Thyroid gland (tissue), 4 donors: ENCODE measurements around the gene FCAR. TPM values are rescaled to one million over a fixed set of nuclear protein-coding genes. Genes with fewer than 3 reads are reported as not detected.
"Not testable (repeated sequence)": the region's sequence is repeated elsewhere in the genome, so short reads cannot be mapped to it uniquely, and the experiment has no call there.

Source experiments
- DNase-seq, 2 donors: peaks; one replicate each; pipeline ENCODE4 v3.0.0-alpha.2; 2019
- H3K27ac ChIP-seq, 3 donors: fragments of 200-600 bp; sonication (generic); 1 replicate in 2 of 3; 2 replicates in 1 of 3; pipeline ENCODE4 v1.5.1; 2016 to 2019; ENCODE audit warnings: mild to moderate bottlenecking in 1 of 3, moderate library complexity in 1 of 3
- H3K27me3 ChIP-seq: fragments of 200-600 bp; sonication (generic); one replicate; pipeline ENCODE4 v1.5.1; 2019
- H3K36me3 ChIP-seq, 2 donors: fragments of 200-600 bp; sonication (generic); one replicate each; pipeline ENCODE4 v1.5.1; 2016 to 2019
- H3K4me1 ChIP-seq, 2 donors: fragments of 200-600 bp; sonication (generic); one replicate each; pipeline ENCODE4 v1.5.1; 2017 to 2019
- H3K4me3 ChIP-seq, 3 donors: fragments of 200-600 bp; sonication (generic); replicated peaks in 1 of 3; 1 replicate in 2 of 3; 2 replicates in 1 of 3; pipeline ENCODE4 v1.5.1; 2016; ENCODE audit warnings: mild to moderate bottlenecking in 1 of 3
- H3K9me3 ChIP-seq: fragments of 200-600 bp; sonication (generic); one replicate; pipeline ENCODE4 v1.5.1; 2017
- POLR2A ChIP-seq, 2 donors: fragments of 450-650 bp; IDR thresholded peaks; one replicate each; pipeline ENCODE4 v1.6.1; 2017; ENCODE audit warnings: antibody characterized with exemption in 2 of 2, mild to moderate bottlenecking in 2 of 2, moderate library complexity in 1 of 2
- WGBS, 2 donors: methylation state at CpG; one replicate each; pipeline ENCODE4 v1.1.5; 2017; 5-methylcytosine and 5-hydroxymethylcytosine counted together
- intact Hi-C: fragments of 100-400 bp; cut with DNase I; formaldehyde crosslinking; loops from one replicate; pipeline ENCODE4 v1.15.1; 2023
- total RNA-seq, 4 donors: library from RNA; depleted of rRNA; stranded (reverse); fragments of >200 nt; gene quantifications; one replicate each; pipeline ENCODE4 v1.2.3, GENCODE V29; 2016
- TF ChIP-seq, protein P1 (sequence below), 6 experiments: fragments of 200-600 bp in 3 of 6; fragments of 450-650 bp in 3 of 6; sonication (generic) in 3 of 6; IDR thresholded peaks; one replicate each; pipeline ENCODE4 v1.5.1; 2016 to 2019; ENCODE audit warnings: antibody characterized with exemption in 6 of 6, mild to moderate bottlenecking in 2 of 6, inconsistent platforms in 1 of 6, moderate library complexity in 1 of 6

The FCAR gene
- total RNA-seq: under 1 TPM in 3 of 4 donors, not detected in 1; 0.49 to 0.67 (median 0.67) TPM

DNA sequence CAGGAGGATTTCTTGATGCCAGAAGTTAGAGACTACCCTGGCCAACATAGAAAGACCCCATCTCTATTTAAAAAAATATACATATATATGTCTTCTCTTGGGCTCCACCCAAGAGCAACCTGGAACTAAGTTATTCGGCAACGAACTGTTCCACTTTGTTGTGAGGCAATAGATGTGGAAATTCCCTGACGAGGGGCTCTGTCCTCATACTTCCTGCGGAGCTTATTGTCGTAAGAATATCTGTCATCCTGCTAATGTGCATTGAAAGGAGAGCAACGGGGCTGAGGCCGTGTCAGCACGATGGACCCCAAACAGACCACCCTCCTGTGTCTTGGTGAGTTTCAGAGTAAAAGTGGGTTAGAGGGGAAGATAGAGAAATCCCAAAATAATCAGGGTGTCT lies at the start of gene FCAR:
FCAR (plus strand) TSS at position 246 of the 400 bp plus-strand sequence; CDS start at position 301, 55 bp downstream.
- Histone ChIP-seq H3K4me3 (no peak within 1 kb of the TSS), H3K27ac (no peak within 1 kb of the TSS), H3K36me3 (no peaks in the 10 kb centered on the region), H3K9me3 (no peaks in the 10 kb centered on the region), H3K27me3 (no peaks in the 10 kb centered on the region), H3K4me1 (no peaks in the 10 kb centered on the region)
- DNase-seq: no peak
- WGBS, 2 donors: 74 to 81% methylated on average over 8 of the region's 8 CpGs
- intact Hi-C loops: no loop called here
- TF ChIP-seq, protein P1, sequence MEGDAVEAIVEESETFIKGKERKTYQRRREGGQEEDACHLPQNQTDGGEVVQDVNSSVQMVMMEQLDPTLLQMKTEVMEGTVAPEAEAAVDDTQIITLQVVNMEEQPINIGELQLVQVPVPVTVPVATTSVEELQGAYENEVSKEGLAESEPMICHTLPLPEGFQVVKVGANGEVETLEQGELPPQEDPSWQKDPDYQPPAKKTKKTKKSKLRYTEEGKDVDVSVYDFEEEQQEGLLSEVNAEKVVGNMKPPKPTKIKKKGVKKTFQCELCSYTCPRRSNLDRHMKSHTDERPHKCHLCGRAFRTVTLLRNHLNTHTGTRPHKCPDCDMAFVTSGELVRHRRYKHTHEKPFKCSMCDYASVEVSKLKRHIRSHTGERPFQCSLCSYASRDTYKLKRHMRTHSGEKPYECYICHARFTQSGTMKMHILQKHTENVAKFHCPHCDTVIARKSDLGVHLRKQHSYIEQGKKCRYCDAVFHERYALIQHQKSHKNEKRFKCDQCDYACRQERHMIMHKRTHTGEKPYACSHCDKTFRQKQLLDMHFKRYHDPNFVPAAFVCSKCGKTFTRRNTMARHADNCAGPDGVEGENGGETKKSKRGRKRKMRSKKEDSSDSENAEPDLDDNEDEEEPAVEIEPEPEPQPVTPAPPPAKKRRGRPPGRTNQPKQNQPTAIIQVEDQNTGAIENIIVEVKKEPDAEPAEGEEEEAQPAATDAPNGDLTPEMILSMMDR (IDR thresholded peaks at IDR 0.05): no peak
- TF ChIP-seq POLR2A (IDR thresholded peaks at IDR 0.05): no peak

DNA sequence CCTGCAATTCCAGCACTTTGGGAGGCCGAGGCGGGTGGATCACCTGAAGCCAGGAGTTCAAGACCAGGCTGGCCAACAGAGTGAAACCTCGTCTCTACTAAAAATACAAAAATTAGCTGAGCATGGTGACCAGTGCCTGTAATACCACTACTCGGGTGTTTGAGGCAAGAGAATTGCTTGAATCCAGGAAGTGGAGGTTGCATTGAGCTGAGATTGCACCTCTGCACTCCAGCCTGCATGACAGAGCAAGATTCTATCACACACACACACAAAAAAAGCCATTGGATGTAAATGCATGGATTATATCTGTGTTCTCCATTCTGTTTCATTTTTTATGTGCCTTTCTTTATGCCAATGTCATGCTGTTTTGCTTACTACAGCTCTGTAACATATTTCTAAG lies 49.6 kb upstream of the FCAR start:
- H3K4me3 ChIP-seq, H3K27ac ChIP-seq, H3K36me3 ChIP-seq, H3K4me1 ChIP-seq, H3K27me3 ChIP-seq, H3K9me3 ChIP-seq, DNase-seq, intact Hi-C loops: not testable (repeated sequence)
- 80 to 82% methylated on average over 4 of the region's 4 CpGs for WGBS, 2 donors

- H3K4me1 ChIP-seq, intact Hi-C loops, H3K36me3 ChIP-seq, H3K9me3 ChIP-seq, H3K4me3 ChIP-seq, H3K27me3 ChIP-seq, H3K27ac ChIP-seq, DNase-seq: not testable (repeated sequence)
- 66 to 72% methylated on average over 7 of the region's 7 CpGs for WGBS, 2 donors
These were observed 48.7 kb upstream of the FCAR start for GRCh38 chr19:54825326-54825725.

GRCh38 chr19:54828064-54828463 lies 46.0 kb upstream of the FCAR start:
- H3K4me1 ChIP-seq, H3K27me3 ChIP-seq, intact Hi-C loops, H3K36me3 ChIP-seq, H3K27ac ChIP-seq, H3K4me3 ChIP-seq, DNase-seq, H3K9me3 ChIP-seq: not testable (repeated sequence)
- WGBS, 2 donors: 67 to 77% methylated on average over 8 of the region's 8 CpGs

GRCh38 chr19:54832496-54832895 lies 41.5 kb upstream of the FCAR start, which contains the start of gene KIR2DS4:
KIR2DS4 (plus strand) TSS chr19:54832676.
- H3K36me3 ChIP-seq, H3K4me3 ChIP-seq, DNase-seq, intact Hi-C loops, H3K4me1 ChIP-seq, H3K9me3 ChIP-seq, H3K27ac ChIP-seq, H3K27me3 ChIP-seq: not testable (repeated sequence)
- WGBS, 2 donors: 94 to 95% methylated on average over 9 to 14 of the region's 14 CpGs

DNA sequence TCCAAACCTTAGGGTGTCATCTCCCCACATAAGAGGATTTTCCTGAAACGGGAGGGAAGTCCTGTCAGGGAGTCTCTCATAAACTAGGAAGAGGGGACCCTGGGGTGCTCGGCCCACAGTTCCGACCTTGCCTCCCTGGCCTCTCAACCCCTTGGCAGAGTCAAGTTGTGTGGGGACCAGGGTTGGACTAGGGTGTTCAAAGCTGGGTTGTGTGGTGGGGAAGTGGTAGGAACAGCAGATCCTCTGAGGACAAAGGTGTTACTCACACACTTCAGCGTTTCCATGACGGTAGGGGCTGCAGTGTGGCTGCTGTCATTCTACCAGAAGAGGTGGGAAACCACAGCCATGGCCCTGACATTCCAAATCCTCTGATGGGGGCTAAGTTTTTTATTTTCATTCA lies 38.9 kb upstream of the FCAR start:
- intact Hi-C loops, H3K27me3 ChIP-seq, H3K36me3 ChIP-seq, H3K9me3 ChIP-seq, DNase-seq, H3K4me1 ChIP-seq, H3K4me3 ChIP-seq, H3K27ac ChIP-seq: not testable (repeated sequence)
- 81 to 87% methylated on average over 2 to 5 of the region's 5 CpGs for WGBS, 2 donors

- intact Hi-C loops, H3K9me3 ChIP-seq, DNase-seq, H3K4me1 ChIP-seq, H3K27ac ChIP-seq, H3K4me3 ChIP-seq, H3K36me3 ChIP-seq, H3K27me3 ChIP-seq: not testable (repeated sequence)
- WGBS, 2 donors: 45 to 61% methylated on average over 2 of the region's 2 CpGs
These were observed 36.5 kb upstream of the FCAR start for GRCh38 chr19:54837522-54837921.

DNA sequence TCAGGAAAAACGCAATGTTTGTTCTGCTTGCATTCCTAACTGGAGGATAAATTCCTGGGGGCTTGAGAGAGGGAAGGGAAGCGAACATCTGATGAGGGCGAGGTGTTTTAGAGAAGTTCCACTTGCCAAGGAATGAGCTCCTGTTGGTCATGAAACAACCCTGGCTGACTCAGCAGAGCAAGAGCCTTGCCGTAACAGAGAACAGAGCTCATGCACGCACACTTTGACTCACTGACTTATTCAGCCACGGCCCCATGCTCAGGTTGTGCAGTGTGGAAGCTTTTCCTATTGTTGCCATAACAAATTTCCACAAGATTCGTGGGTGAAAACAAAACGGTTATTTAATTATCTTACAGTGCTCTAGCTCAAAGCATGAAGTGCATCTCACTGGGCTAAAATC lies 30.9 kb upstream of the FCAR start:
- H3K9me3 ChIP-seq, H3K4me3 ChIP-seq, H3K27me3 ChIP-seq, DNase-seq, H3K36me3 ChIP-seq, intact Hi-C loops, H3K27ac ChIP-seq, H3K4me1 ChIP-seq: not testable (repeated sequence)
- 60 to 78% methylated on average over 8 of the region's 8 CpGs for WGBS, 2 donors

GRCh38 chr19:54850061-54850640 lies 23.9 kb upstream of the FCAR start, which contains the start of gene KIR3DL2:
KIR3DL2 (plus strand) TSS chr19:54850443; CDS start chr19:54850476, 33 bp downstream.
- DNase-seq, intact Hi-C loops, H3K4me1 ChIP-seq, H3K27ac ChIP-seq, H3K4me3 ChIP-seq, H3K9me3 ChIP-seq, H3K36me3 ChIP-seq, H3K27me3 ChIP-seq: not testable (repeated sequence)
- WGBS, 2 donors: 84 to 89% methylated on average over 16 of the region's 16 CpGs
